Head of caudate nucleus (tissue), 42 donors: ENCODE measurements around the gene VPS50.

Experiments used
- DNase-seq, 42 donors: peaks; one replicate each; pipeline versions ENCODE4 v3.0.0 to v3.0.0-alpha.2; 2020 to 2021; ENCODE audit warnings: mixed read lengths in 7 of 42
- intact Hi-C: fragments of 100-400 bp; cut with DNase I; formaldehyde crosslinking; loops from one replicate; pipeline ENCODE4 v1.15.0; 2022

VPS50 gene

DNA sequence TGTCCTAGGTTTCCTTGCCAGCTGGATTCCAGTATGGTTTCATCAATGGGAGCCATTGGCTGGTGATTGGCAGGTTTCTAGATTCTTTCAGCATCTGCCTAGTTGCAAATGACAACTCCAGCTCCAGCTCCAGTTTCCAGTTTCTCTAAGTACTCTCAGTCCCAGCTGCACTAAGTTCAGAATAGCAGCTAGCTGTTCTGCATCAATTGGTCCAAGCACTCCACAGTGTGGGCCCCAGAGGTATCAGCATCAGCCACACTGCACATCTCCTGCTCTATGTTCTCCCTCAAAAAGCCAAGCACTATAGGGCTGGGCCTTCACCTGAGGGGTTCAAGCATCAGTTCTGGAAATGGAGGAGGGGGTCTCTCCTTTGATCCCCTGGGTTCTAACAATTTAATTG lies 143.4 kb downstream of the VPS50 start:
- intact Hi-C loops = no loop called here
- DNase-seq = no peak

DNA sequence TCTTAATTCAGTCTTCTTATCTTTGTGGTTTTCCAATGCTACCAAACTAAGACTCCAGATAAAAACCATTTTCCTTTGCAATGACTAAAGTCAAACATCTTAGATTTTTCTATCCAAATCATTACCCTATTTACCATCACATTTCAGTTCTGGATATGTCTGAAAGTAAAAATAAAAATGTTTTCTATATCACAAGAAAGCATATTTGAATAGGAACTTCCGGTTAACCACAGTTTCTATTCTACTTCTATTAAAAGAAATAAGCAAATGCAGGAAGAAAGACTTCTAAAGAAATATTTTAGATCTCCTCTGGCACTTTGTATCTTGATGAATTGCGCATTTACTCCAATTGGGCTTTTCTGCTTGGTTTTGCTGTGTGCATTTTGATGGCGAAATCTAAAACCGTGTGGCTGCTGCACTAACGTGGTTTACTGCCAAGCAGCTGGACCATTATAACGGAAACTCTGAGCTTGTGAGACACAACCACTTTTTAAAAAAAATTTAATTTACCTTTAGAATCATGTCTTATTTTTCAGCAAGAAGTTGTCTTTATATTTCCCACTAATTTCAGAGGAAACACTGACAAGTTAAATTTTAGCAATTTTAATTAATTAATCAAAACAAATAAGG lies 146.1 kb downstream of the VPS50 start:
- DNase-seq = no peak
- intact Hi-C loops = no loop called here

DNA sequence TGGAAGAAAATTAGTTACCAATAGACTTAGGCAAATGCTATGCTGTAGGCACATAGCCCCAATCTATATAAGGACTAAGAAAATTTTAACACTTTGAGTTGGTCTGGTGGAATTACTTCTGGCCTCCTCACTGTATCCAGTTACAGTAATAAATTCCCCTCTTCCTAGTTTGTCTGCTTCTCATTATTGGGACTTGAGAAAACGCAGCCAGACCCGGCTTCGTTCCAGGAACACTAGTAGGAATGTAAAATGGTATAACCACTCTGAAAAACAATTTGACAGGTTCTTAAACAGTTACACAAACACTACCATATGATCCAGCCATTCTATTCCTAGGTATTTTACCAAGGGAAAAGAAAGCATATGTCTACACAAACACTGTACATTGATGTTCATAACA lies 150.2 kb downstream of the VPS50 start:
- DNase-seq = no peak
- intact Hi-C loops = no loop called here

DNA sequence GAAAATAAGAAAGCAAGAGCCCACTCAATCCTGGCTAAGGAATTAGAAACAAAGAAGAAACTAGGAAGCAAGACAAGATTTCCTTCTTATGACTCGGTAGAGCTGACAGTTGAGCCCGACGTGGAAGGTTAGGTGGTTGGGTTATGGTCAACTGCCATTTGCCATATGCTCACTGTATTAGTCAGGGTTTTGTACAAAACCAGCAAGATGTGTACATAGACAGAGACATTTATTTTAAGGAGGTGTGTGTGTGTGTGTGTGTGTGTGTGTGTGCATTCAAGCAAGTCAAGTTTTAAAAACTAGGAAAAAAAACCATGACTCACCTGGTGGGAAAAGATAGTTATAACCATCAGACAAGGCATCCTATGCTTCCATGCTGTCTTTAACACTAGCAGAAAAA lies 158.5 kb downstream of the VPS50 start:
- intact Hi-C loops = no loop called here
- DNase-seq = no peak

DNA sequence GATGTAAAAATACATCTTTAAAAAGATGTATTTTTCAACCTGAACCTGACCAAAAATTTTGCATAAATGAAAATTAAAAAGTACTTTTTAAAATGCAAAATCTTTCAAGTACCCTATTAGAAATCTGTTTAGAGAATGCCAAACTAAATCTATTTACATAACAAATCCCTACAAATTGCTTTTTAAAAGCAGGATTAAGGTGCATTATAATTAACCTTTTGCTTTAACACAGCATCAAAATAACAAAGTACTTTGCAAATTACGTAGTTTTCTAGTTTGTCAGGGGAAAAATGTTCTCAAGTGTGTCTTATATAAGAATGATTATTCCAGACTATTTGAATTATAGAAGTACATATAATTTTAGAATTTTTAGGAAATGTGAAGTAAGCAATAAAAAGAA lies 160.8 kb downstream of the VPS50 start:
- intact Hi-C loops = no loop called here
- DNase-seq = no peak

DNA sequence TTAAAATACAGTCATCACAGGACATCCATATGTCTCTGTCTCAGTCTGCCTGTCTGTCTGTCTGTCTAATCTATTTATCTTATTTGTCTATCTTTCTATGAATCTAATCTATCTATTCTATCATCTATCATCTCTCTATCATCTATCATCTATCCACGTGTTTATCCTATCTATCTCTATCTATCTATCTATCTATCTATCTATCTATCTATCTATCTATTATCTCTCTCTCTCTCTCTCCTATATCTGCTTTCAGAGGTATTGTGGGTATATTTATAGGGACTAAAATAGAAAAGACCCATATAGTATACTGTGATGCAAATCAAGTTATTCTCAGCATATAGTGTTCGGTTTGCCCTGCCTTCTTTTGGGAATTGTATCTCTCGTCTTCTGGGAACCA lies 167.5 kb downstream of the VPS50 start:
- no peak for DNase-seq
- intact Hi-C loops = no loop called here

DNA sequence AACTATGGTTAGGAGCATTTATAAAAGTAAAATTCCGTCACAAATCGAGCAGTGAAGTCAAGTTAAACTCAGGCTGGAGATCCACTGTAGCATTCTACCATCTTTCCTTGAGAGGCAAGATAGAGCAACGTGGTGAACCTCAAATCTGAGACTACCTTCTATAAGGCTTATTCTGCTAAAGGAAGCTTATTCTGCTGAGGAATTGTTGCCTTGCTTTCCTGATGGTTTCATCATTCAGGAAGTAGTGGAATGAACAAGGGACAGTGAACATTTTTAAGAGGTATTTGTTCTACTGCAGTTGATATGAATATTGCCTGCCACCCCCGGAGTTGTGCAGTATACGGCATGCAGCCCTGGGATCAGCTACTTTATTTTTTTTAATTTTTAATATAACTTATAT lies 170.8 kb downstream of the VPS50 start:
- DNase-seq = no peak
- intact Hi-C loops = no loop called here

DNA sequence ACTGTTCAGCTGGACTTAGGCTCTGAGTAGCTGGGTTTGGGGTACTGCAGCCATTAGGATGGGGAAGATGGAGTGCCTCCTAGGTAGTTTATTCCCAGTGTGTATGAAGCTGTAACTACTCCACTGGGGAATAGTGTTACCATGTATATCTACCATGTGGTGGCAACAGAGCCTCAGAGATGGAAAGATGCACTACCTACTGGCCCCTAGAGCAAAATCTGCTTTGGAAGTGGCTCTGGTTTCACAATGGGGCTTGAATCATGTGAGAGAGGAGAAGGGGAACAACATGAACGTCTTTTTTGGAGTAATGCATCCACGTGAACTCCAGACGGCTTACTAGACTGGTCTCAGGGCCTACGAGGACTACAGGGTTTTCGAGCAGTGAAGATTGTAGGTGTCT lies 175.1 kb downstream of the VPS50 start:
- intact Hi-C loops = no loop called here
- peak in 3 of 42 donors; percentile 6 to 36 (median 12) for DNase-seq

DNA sequence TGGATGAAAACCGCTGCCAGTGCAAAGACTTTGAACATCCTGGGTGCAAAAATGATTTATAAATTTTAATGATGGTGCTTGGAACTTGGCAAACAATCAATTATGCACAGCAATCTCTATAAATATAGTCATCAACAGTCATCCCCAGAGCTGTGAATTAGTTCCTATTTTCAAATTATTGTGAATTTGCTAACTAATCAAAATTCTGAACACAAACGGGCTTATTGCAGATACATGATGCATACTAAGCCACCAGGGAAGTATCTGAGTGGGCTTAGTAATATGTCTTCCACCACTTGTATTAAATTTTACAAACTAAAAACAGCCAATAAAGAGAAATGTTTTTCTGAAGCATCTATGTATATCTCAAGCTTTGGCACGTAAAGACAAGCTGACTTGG lies 177.2 kb downstream of the VPS50 start:
- DNase-seq = no peak
- intact Hi-C loops = no loop called here
